ENCODE data around the gene TAF7.
"Not testable (repeated sequence)": the region's sequence is repeated elsewhere in the genome, so short reads cannot be mapped to it uniquely, and the experiment has no call there.

TAF7 gene

GRCh38 chr5:141338538-141339306 is 18.1 kb upstream of the TAF7 start, which contains the start of gene PCDHGA2:
Gene PCDHGA2, plus strand, starts transcription at chr5:141338760.
- no peak for DNase-seq (ENCODE audit: low spot score)

GRCh38 chr5:141332571-141332970 is 12.0 kb upstream of the TAF7 start:
- not testable (repeated sequence) for DNase-seq (ENCODE audit: low spot score)

GRCh38 chr5:141330299-141331080 is 9.9 kb upstream of the TAF7 start, which contains the start of gene PCDHGA1:
Gene PCDHGA1, plus strand, starts transcription at chr5:141330514.
- DNase-seq (ENCODE audit: low spot score) = no peak

GRCh38 chr5:141328231-141328630 is 7.6 kb upstream of the TAF7 start:
- DNase-seq (ENCODE audit: low spot score) = no peak

GRCh38 chr5:141326088-141326854 is 5.7 kb upstream of the TAF7 start:
- DNase-seq (ENCODE audit: low spot score) = no peak

GRCh38 chr5:141322261-141322660 is 1.7 kb upstream of the TAF7 start:
- no peak for DNase-seq (ENCODE audit: low spot score)

GRCh38 chr5:141319699-141320098 is 885 bp downstream of the TAF7 start:
- DNase-seq (ENCODE audit: low spot score) = no peak

- no peak for DNase-seq (ENCODE audit: low spot score)
Measured at GRCh38 chr5:141319202-141319601, 1.4 kb downstream of the TAF7 start.

GRCh38 chr5:141316963-141317362 is 3.6 kb downstream of the TAF7 start:
- DNase-seq (ENCODE audit: low spot score) = not testable (repeated sequence)

- no peak for DNase-seq (ENCODE audit: low spot score)
Measured at GRCh38 chr5:141313711-141314110, 6.9 kb downstream of the TAF7 start.

GRCh38 chr5:141306630-141307029 is 14.0 kb downstream of the TAF7 start:
- no peak for DNase-seq (ENCODE audit: low spot score)

- DNase-seq (ENCODE audit: low spot score) = no peak
Measured at GRCh38 chr5:141303756-141304155, 16.8 kb downstream of the TAF7 start, which contains the start of gene SLC25A2. Gene SLC25A2, minus strand, starts transcription at chr5:141304049. Its CDS starts 184 bp downstream, at chr5:141303865.

GRCh38 chr5:141298376-141298775 is 22.2 kb downstream of the TAF7 start:
- DNase-seq (ENCODE audit: low spot score) = no peak

GRCh38 chr5:141272906-141273305 is 47.7 kb downstream of the TAF7 start:
- DNase-seq (ENCODE audit: low spot score) = no peak

- no peak for DNase-seq (ENCODE audit: low spot score)
Measured at GRCh38 chr5:141269195-141269594, 51.4 kb downstream of the TAF7 start.

Measured in hematopoietic multipotent progenitor cell treated with erythropoietin and hydrocortisone succinate and interleukin-3 and kit ligand, for 15 days (in vitro differentiated cells).